IMR-90 (cell line): ENCODE measurements around the gene OR6C74. TPM values are rescaled to one million over a fixed set of nuclear protein-coding genes. Genes with fewer than 3 reads are reported as not detected.

Source experiments
- ATAC-seq: fragments of 200-7000 bp; cut with Tn5 transposase; 2 replicates; pipeline ENCODE4 v1.9.1; 2020; ENCODE audit warnings: low read depth, mild to moderate bottlenecking, moderate library complexity
- BruUV-seq: library from RNA; stranded (reverse); fragments of 400-500 nt; replicated peaks from 2 replicates; lab custom pipeline; 2021; lab: Mats Ljungman, UMichigan
- CTCF ChIA-PET: fragments of 300-600 bp; formaldehyde crosslinking; extraction: SDS; loops from one replicate; lab custom pipeline; 2021; ENCODE audit warnings: antibody characterized with exemption; lab: Yijun Ruan, JAX
- POLR2A ChIA-PET: fragments of 300-600 bp; sonication (Branson Sonifier 250); formaldehyde crosslinking; loops from one replicate; lab custom pipeline; 2022; ENCODE audit warnings: antibody characterized with exemption; ENCODE audit not compliant: unreplicated experiment; lab: Charles Lee
- DNase-seq: peaks from one replicate; pipeline ENCODE4 v3.0.0; 2013
- H2AFZ ChIP-seq: replicated peaks from 2 replicates; pipeline ENCODE3; 2013; ENCODE audit warnings: low read length, mild to moderate bottlenecking; ENCODE audit not compliant: poor library complexity
- H2AK5ac ChIP-seq: 2 replicates; pipeline ENCODE4 v1.6.1; 2013; ENCODE audit warnings: low read depth, low read length, inconsistent platforms
- H2AK9ac ChIP-seq: replicated peaks from 2 replicates; pipeline ENCODE3; 2013; ENCODE audit warnings: mild to moderate bottlenecking, low read depth, low read length, moderate library complexity; ENCODE audit not compliant: poor library complexity
- H2BK120ac ChIP-seq: 2 replicates; pipeline ENCODE4 v1.6.1; 2013; ENCODE audit warnings: low read depth, low read length, inconsistent platforms
- H2BK15ac ChIP-seq: 3 replicates; pipeline ENCODE4 v1.6.1; 2013; ENCODE audit warnings: low read depth, low read length, inconsistent platforms
- H2BK20ac ChIP-seq: 2 replicates; pipeline ENCODE4 v1.6.1; 2013; ENCODE audit warnings: low read depth, mild to moderate bottlenecking, inconsistent platforms, low read length, moderate library complexity
- H2BK5ac ChIP-seq: 2 replicates; pipeline ENCODE4 v1.6.1; 2013; ENCODE audit warnings: mild to moderate bottlenecking, low read depth, low read length, inconsistent platforms; ENCODE audit not compliant: poor library complexity, severe bottlenecking
- H3K14ac ChIP-seq: replicated peaks from 2 replicates; pipeline ENCODE4 v1.6.1; 2013; ENCODE audit warnings: low read depth, low read length, inconsistent platforms
- H3K18ac ChIP-seq: 2 replicates; pipeline ENCODE4 v1.6.1; 2013; ENCODE audit warnings: low read depth, low read length, control low read depth
- H3K23ac ChIP-seq: 2 replicates; pipeline ENCODE4 v1.6.1; 2013; ENCODE audit warnings: low read depth, low read length, inconsistent platforms
- H3K27ac ChIP-seq: 2 replicates; pipeline ENCODE4 v1.5.1; 2013; ENCODE audit warnings: mild to moderate bottlenecking, control low read depth, low read length; ENCODE audit not compliant: insufficient read depth
- H3K27me3 ChIP-seq: 2 replicates; pipeline ENCODE4 v1.6.1; 2013; ENCODE audit warnings: low read length; ENCODE audit not compliant: control insufficient read depth, insufficient read depth
- H3K36me3 ChIP-seq: 2 replicates; pipeline ENCODE4 v1.6.1; 2013; ENCODE audit warnings: low read length, mixed read lengths; ENCODE audit not compliant: control insufficient read depth, insufficient read depth
- H3K4ac ChIP-seq: 2 replicates; pipeline ENCODE4 v1.6.1; 2013; ENCODE audit warnings: low read depth, low read length, inconsistent platforms
- H3K4me1 ChIP-seq: 2 replicates; pipeline ENCODE4 v1.6.1; 2013; ENCODE audit warnings: low read length, mixed read lengths; ENCODE audit not compliant: control insufficient read depth, insufficient read depth
- H3K4me2 ChIP-seq: 2 replicates; pipeline ENCODE4 v1.6.1; 2013; ENCODE audit warnings: low read depth, mild to moderate bottlenecking, control low read depth, low read length, moderate library complexity
- H3K4me3 ChIP-seq: 2 replicates; pipeline ENCODE4 v1.5.1; 2013; ENCODE audit warnings: low read depth, mild to moderate bottlenecking, control low read depth, low read length, moderate library complexity; ENCODE audit not compliant: insufficient read depth
- H3K56ac ChIP-seq: 2 replicates; pipeline ENCODE4 v1.6.1; 2013; ENCODE audit warnings: low read length, inconsistent platforms; ENCODE audit not compliant: insufficient read depth; ENCODE audit errors: extremely low read depth
- H3K79me1 ChIP-seq, 2 experiments: 2 replicates each; pipeline ENCODE4 v1.6.1; 2013; ENCODE audit warnings: low read length in 2 of 2, inconsistent platforms in 1 of 2, low read depth in 1 of 2
- H3K9ac ChIP-seq: 2 replicates; pipeline ENCODE4 v1.6.1; 2013; ENCODE audit warnings: low read depth, low read length, control low read depth
- H3K9me1 ChIP-seq: 2 replicates; pipeline ENCODE4 v1.6.1; 2013; ENCODE audit warnings: low read length, inconsistent platforms; ENCODE audit not compliant: insufficient read depth
- H3K9me3 ChIP-seq: 2 replicates; pipeline ENCODE4 v1.6.1; 2013; ENCODE audit warnings: low read length; ENCODE audit not compliant: control insufficient read depth, insufficient read depth
- H4K20me1 ChIP-seq: 2 replicates; pipeline ENCODE4 v1.6.1; 2013; ENCODE audit warnings: low read length, inconsistent platforms; ENCODE audit not compliant: insufficient read depth
- H4K5ac ChIP-seq: 2 replicates; pipeline ENCODE4 v1.6.1; 2013; ENCODE audit warnings: mild to moderate bottlenecking, low read depth, low read length, control low read depth
- H4K8ac ChIP-seq, 2 experiments: 2 replicates each; pipeline ENCODE4 v1.6.1; 2013; ENCODE audit warnings: low read depth in 2 of 2, low read length in 2 of 2, control low read depth in 1 of 2, inconsistent platforms in 1 of 2
- H4K91ac ChIP-seq: 2 replicates; pipeline ENCODE4 v1.6.1; 2013; ENCODE audit warnings: low read depth, low read length, inconsistent platforms; ENCODE audit not compliant: insufficient read depth
- CHD1 ChIP-seq: IDR thresholded peaks from 2 replicates; pipeline ENCODE4 v1.6.1; 2012; ENCODE audit warnings: low read depth, low read length, improper control_type of control experiment
- CTCF ChIP-seq: conservative IDR thresholded peaks from 2 replicates; pipeline ENCODE4 v1.5.1; 2012; ENCODE audit warnings: mild to moderate bottlenecking, low read depth, low read length, improper control_type of control experiment
- MAFK ChIP-seq: IDR thresholded peaks from 2 replicates; pipeline ENCODE4 v1.6.1; 2012; ENCODE audit warnings: low read depth, low read length, improper control_type of control experiment
- MAZ ChIP-seq: IDR thresholded peaks from 2 replicates; pipeline ENCODE4 v1.6.1; 2012; ENCODE audit warnings: low read depth, mild to moderate bottlenecking, low read length, improper control_type of control experiment, moderate library complexity, borderline replicate concordance
- NFE2L2 ChIP-seq: fragments of 150-350 bp; IDR thresholded peaks from 2 replicates; pipeline ENCODE4 v1.6.1; 2016; ENCODE audit warnings: low read depth, mild to moderate bottlenecking, low read length
- RAD21 ChIP-seq: IDR thresholded peaks from 2 replicates; pipeline ENCODE4 v1.6.1; 2012; ENCODE audit warnings: low read length, improper control_type of control experiment
- WGBS, 2 experiments: methylation state at CpG; one replicate each; pipeline versions ENCODE4 v1.1.5 to v1.1.7; 2013; ENCODE audit warnings: missing lambda C conversion rate in 2 of 2; ENCODE audit not compliant: insufficient read length in 1 of 2; ENCODE audit errors: extremely low coverage in 2 of 2; 5-methylcytosine and 5-hydroxymethylcytosine counted together
- dilution Hi-C: fragments of 300-500 bp; cut with HindIII; formaldehyde crosslinking; loops from one replicate; pipeline ENCODE4 v1.14.3; 2018; ENCODE audit warnings: low sequenced_read_pairs; ENCODE audit not compliant: unreplicated experiment
- in situ Hi-C: fragments of 300-500 bp; cut with MboI; formaldehyde crosslinking; loops from 3 replicates; pipeline ENCODE4 v1.14.3; 2019; ENCODE audit warnings: low sequenced_read_pairs, inconsistent platforms, mixed read lengths
- intact Hi-C: fragments of 100-400 bp; cut with micrococcal nuclease; formaldehyde crosslinking; loops from 2 replicates; pipeline ENCODE4 v1.10.0; 2022
- polyA plus RNA-seq, 3 experiments: library from polyadenylated mRNA; depleted of rRNA; stranded (reverse); fragments of >200 nt; gene quantifications; 2 replicates each; pipeline ENCODE4 v1.2.3, GENCODE V29; 2012; ENCODE audit warnings: low replicate concordance in 1 of 3
- total RNA-seq: library from RNA; depleted of rRNA; stranded (reverse); fragments of >200 nt; gene quantifications from 2 replicates; pipeline ENCODE4 v1.2.3, GENCODE V29; 2012
- TF ChIP-seq, protein P1 (sequence below): fragments of 150-350 bp; IDR thresholded peaks from 2 replicates; pipeline ENCODE4 v1.6.1; 2017; ENCODE audit warnings: mild to moderate bottlenecking, antibody characterized with exemption, low read length, low read depth

The OR6C74 gene
- total and polyA plus RNA-seq, 2 of the 4 experiments (the other 2 are of a cell fraction): not detected

GRCh38 chr12:55220725-55221124 is 23.7 kb upstream of the OR6C74 start, which contains the start of gene OR10A7:
Gene OR10A7 (plus strand): TSS chr12:55221025. CDS start chr12:55221025, 0 bp downstream.
- no peak within 1 kb of the TSS for H2AK9ac ChIP-seq
- H4K20me1 ChIP-seq: no peaks in the 10 kb centered on the region
- H3K4me2 ChIP-seq: no peak within 1 kb of the TSS
- TF ChIP-seq CTCF: no peak
- no peak for TF ChIP-seq CHD1
- no peak for TF ChIP-seq MAZ
- TF ChIP-seq MAFK: no peak
- TF ChIP-seq, protein P1, sequence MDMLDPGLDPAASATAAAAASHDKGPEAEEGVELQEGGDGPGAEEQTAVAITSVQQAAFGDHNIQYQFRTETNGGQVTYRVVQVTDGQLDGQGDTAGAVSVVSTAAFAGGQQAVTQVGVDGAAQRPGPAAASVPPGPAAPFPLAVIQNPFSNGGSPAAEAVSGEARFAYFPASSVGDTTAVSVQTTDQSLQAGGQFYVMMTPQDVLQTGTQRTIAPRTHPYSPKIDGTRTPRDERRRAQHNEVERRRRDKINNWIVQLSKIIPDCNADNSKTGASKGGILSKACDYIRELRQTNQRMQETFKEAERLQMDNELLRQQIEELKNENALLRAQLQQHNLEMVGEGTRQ: no peak
- TF ChIP-seq NFE2L2: no peak
- TF ChIP-seq RAD21: no peak
- H2BK15ac ChIP-seq: no peak within 1 kb of the TSS
- H3K4ac ChIP-seq: no peak within 1 kb of the TSS
- no peaks in the 10 kb centered on the region for H3K36me3 ChIP-seq
- no peaks in the 10 kb centered on the region for H3K9me1 ChIP-seq
- no peak within 1 kb of the TSS for H3K14ac ChIP-seq
- 50% methylated on average over 1 of the region's 2 CpGs; no CpG with 5 or more reads in 1 of the 2 experiments for WGBS, 2 experiments
- H3K27me3 ChIP-seq: no peaks in the 10 kb centered on the region
- no peak within 1 kb of the TSS for H2BK120ac ChIP-seq
- POLR2A ChIA-PET: no interaction called here
- H3K4me1 ChIP-seq: no peaks in the 10 kb centered on the region
- H4K91ac ChIP-seq: no peak within 1 kb of the TSS
- CTCF ChIA-PET: no interaction called here
- H2BK5ac ChIP-seq: no peak within 1 kb of the TSS
- no peak within 1 kb of the TSS for H2AFZ ChIP-seq
- dilution Hi-C loops (no loop called here), intact Hi-C loops (no loop called here), in situ Hi-C loops (no loop called here)
- H3K9me3 ChIP-seq: no peaks in the 10 kb centered on the region
- ATAC-seq (no peak), DNase-seq (no peak)
- H3K9ac ChIP-seq: no peak within 1 kb of the TSS
- H3K23ac ChIP-seq: no peak within 1 kb of the TSS
- no peak within 1 kb of the TSS for H2BK20ac ChIP-seq
- H3K18ac ChIP-seq: no peak within 1 kb of the TSS
- H3K79me1 ChIP-seq: no peaks in the 10 kb centered on the region
- BruUV-seq: no TSS peak
- H4K8ac ChIP-seq: no peak within 1 kb of the TSS
- H4K5ac ChIP-seq: no peak within 1 kb of the TSS
- H3K27ac ChIP-seq: no peak within 1 kb of the TSS
- H3K56ac ChIP-seq: no peak within 1 kb of the TSS
- H3K4me3 ChIP-seq: no peak within 1 kb of the TSS
- no peak within 1 kb of the TSS for H2AK5ac ChIP-seq
